ENCODE data around the gene ERCC3. TPM values are rescaled to one million over a fixed set of nuclear protein-coding genes. Genes with fewer than 3 reads are reported as not detected.

ERCC3 gene
- total and polyA plus RNA-seq, 2 of the 13 experiments (the other 11 are each of a cell fraction or from before 2014, with no cell fraction given), result 49.7 to 64.6 TPM

- TF ChIP-seq ZNF800 (CRISPR knock-in tag; IDR thresholded peaks at IDR 0.05) (no peak), ZNF768 (CRISPR knock-in tag; IDR thresholded peaks at IDR 0.05) (no peak), ZNF337 (CRISPR knock-in tag; IDR thresholded peaks at IDR 0.05; ENCODE audit: borderline replicate concordance, low read depth) (no peak), BHLHE40 (IDR thresholded peaks at IDR 0.05; ENCODE audit: low read length) (no peak)
- TF ChIP-seq, protein P1, sequence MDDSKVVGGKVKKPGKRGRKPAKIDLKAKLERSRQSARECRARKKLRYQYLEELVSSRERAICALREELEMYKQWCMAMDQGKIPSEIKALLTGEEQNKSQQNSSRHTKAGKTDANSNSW (CRISPR knock-in tag; IDR thresholded peaks at IDR 0.05; ENCODE audit: borderline replicate concordance), result no peak
Measured at GRCh38 chr2:127261804-127262406, 32.0 kb downstream of the ERCC3 start (continued).

- Histone ChIP-seq H3K4me3 (replicated peaks in 1 of 3; ENCODE audit: insufficient read depth in 1 of 3, low read depth in 2 of 3, low read length in 3 of 3) (no peak overlapping the region), H2AFZ (ENCODE audit: low read length) (no peak overlapping the region), H3K4me1 (ENCODE audit: insufficient read depth, low read length) (peaks cover 5% of the 10 kb centered on the region; the same call in 1 of the 2 replicates), H3K27me3 (ENCODE audit: control insufficient read depth in 1 of 2, insufficient read depth in 2 of 2, low read length in 2 of 2) (no peaks in the 10 kb centered on the region), H3K79me2 (ENCODE audit: insufficient read depth, low read length) (no peaks in the 10 kb centered on the region), H3K36me3 (replicated peaks in 1 of 2; ENCODE audit: control insufficient read depth in 1 of 2, insufficient read depth in 2 of 2, low read length in 2 of 2) (peaks cover 33 to 71% of the 10 kb centered on the region in 2 experiments), H3K27ac (ENCODE audit: extremely low read length, insufficient read depth, low read length) (no peak overlapping the region), H3K9ac (ENCODE audit: insufficient read depth, low read depth, low read length) (no peak overlapping the region), H3K4me2 (ENCODE audit: low read depth, low read length) (no peak overlapping the region), H4K20me1 (ENCODE audit: insufficient read depth, low read length) (no peaks in the 10 kb centered on the region), H3K9me3 (ENCODE audit: low read length) (no peaks in the 10 kb centered on the region)
- ChIA-PET CTCF (ENCODE audit: low intra/inter-chr PET ratio, low total read pairs) (no interaction called here), POLR2A (no interaction called here)
- TF ChIP-seq ETV5 (CRISPR knock-in tag; IDR thresholded peaks at IDR 0.05; ENCODE audit: borderline replicate concordance) (no peak), ZNF282 (IDR thresholded peaks at IDR 0.05; ENCODE audit: partially characterized antibody) (no peak), TGIF2 (CRISPR knock-in tag; IDR thresholded peaks at IDR 0.05) (no peak), NR2F6 (IDR thresholded peaks at IDR 0.05) (no peak), NR2F6 (CRISPR knock-in tag; IDR thresholded peaks at IDR 0.05) (no peak), JDP2 (CRISPR knock-in tag; IDR thresholded peaks at IDR 0.05; ENCODE audit: borderline replicate concordance) (no peak)
- TF ChIP-seq, protein P2, sequence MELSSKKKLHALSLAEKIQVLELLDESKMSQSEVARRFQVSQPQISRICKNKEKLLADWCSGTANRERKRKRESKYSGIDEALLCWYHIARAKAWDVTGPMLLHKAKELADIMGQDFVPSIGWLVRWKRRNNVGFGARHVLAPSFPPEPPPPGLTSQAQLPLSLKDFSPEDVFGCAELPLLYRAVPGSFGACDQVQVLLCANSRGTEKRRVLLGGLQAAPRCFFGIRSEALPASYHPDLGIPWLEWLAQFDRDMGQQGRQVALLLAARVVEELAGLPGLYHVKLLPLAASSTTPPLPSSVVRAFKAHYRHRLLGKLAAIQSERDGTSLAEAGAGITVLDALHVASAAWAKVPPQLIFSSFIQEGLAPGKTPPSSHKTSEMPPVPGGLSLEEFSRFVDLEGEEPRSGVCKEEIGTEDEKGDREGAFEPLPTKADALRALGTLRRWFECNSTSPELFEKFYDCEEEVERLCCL (CRISPR knock-in tag; IDR thresholded peaks at IDR 0.05; ENCODE audit: borderline replicate concordance), result no peak
- 100% methylated on average over 5 of the region's 5 CpGs for WGBS (ENCODE audit: low lambda C conversion rate)
- intact Hi-C loops (cut with micrococcal nuclease; ENCODE audit: unreplicated experiment) (no loop called here), in situ Hi-C loops (cut with HindIII; ENCODE audit: extremely low pct_ligation_motif_present, low pct_unique_long_range_greater_than_20kb) (no loop called here)
- no peak for ATAC-seq
- no TSS peak for BruUV-seq (replicated peaks)
- FAIRE-seq, result no peak
- no peak for DNase-seq (ENCODE audit: low spot score)
Measured at GRCh38 chr2:127259355-127259754, 34.6 kb downstream of the ERCC3 start.
